8988T (cell line): ENCODE results near the gene ATP6AP2.
"Not testable (repeated sequence)": the region's sequence is repeated elsewhere in the genome, so short reads cannot be mapped to it uniquely, and the experiment has no call there.

Experiments used
- DNase-seq: peaks from one replicate; pipeline ENCODE4 v3.0.0; 2011

The ATP6AP2 gene, protein sequence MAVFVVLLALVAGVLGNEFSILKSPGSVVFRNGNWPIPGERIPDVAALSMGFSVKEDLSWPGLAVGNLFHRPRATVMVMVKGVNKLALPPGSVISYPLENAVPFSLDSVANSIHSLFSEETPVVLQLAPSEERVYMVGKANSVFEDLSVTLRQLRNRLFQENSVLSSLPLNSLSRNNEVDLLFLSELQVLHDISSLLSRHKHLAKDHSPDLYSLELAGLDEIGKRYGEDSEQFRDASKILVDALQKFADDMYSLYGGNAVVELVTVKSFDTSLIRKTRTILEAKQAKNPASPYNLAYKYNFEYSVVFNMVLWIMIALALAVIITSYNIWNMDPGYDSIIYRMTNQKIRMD

DNA sequence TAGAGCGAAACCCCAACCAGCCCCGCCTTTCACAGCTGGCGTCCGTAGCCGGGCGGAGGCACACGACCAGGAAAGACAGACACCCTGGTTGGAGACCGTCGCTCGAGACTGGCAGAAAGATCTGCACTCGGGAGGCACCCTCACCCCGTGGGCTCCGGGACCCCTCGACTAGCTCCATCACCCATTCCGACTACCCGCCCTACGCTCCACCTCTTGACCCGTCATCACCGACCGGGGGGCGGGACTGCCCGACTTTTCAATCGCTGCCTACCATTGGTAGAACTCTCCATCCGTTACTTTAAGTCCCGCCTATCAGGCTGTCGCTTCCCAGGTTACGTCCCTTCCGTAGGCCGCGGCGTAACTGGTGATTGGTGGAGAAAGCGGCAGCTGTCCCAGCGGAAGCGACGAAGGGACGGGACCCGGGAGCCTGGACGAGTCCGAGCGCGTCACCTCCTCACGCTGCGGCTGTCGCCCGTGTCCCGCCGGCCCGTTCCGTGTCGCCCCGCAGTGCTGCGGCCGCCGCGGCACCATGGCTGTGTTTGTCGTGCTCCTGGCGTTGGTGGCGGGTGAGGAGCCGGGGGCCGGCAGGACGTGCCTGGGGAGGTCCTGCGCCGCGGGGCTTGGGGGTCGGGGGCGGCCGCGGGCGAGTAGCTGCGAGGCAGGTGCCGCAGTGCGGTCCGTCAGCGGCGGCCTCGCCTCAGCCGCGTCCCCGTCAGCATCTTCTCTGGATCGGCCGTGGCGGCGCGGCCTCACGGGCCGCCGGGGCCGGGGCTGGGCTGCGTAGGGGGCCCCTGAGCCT lies at the start of gene ATP6AP2:
Gene ATP6AP2, plus strand, starts transcription at position 434 of the 799 bp plus-strand sequence. Its CDS starts 96 bp downstream, at position 530.
- DNase-seq = peak; percentile 57

DNA sequence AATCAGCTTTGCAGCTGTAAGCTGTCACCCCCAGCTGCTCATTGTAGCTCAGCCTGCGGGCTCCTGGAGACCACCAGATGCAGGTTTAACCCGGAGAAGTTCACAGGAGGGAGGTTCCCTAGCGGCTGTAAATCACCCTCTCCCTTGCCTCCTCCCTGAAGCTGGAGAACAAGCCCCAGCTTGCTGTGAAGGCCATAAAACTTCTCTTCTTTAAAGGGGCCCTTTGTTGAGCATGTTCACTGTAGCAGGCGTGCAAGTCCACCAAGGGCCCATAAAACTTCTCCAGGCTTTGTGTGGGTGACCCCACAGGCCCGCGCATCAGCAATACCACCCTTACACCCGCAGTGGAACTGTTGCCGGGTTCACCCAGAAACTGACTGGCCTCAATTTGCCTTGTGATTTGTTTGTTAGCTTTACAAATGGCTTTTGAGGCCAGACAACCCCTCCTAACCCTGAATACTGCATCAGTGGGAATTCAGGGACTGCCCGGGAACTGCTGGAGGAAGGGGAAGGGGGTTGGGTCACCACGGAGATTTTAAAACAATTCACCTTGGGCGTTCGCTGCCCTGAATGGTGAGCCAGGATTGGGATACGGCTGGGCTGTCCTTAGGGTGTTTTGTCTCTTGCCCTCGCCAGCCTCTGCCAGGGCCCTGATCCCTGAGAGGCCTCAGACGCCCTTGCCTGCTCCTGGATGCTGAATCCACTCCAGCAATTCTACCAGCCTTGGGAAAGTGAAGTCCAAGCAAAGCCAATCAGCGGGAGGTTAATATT lies 49.5 kb upstream of the ATP6AP2 start:
- no peak for DNase-seq

DNA sequence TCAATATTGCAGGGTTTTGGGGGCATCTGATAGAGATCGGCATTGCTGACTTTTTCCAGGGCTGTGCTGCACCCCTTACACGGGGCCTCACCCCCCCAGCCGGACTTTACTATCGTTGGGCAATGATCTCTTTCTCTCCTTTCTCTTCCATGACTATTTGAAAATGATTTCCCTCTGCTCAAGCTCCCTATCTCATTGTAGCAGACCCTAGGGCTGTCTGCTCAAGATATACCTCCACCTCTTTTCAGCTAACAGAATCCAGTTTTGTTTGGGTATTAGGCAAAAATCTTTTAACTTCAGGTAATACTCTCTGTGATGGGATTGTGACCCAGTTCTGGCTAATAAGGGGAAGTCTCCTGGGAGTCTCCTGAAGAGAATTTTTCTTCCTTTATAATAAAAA lies 43.5 kb upstream of the ATP6AP2 start:
- no peak for DNase-seq

DNA sequence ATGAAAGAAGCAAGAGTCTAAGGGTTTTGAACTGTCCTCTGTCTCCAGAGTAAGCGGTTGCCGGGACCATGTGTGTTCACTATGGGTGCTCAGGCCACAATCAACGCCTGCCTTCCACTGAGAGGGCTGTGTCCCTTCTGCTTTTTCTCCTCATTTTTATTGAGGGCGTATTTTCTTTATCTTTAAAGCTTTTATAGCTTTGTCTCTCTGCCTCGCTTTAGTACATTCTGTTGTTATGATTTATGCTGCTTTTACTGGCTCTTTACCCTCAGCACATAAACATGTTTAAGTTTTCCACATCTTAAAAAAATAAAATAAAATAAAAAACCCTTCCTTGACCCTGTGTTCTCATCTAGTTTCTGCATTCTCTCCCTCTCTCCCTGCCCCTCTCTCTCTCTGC lies 42.4 kb upstream of the ATP6AP2 start:
- DNase-seq = no peak

DNA sequence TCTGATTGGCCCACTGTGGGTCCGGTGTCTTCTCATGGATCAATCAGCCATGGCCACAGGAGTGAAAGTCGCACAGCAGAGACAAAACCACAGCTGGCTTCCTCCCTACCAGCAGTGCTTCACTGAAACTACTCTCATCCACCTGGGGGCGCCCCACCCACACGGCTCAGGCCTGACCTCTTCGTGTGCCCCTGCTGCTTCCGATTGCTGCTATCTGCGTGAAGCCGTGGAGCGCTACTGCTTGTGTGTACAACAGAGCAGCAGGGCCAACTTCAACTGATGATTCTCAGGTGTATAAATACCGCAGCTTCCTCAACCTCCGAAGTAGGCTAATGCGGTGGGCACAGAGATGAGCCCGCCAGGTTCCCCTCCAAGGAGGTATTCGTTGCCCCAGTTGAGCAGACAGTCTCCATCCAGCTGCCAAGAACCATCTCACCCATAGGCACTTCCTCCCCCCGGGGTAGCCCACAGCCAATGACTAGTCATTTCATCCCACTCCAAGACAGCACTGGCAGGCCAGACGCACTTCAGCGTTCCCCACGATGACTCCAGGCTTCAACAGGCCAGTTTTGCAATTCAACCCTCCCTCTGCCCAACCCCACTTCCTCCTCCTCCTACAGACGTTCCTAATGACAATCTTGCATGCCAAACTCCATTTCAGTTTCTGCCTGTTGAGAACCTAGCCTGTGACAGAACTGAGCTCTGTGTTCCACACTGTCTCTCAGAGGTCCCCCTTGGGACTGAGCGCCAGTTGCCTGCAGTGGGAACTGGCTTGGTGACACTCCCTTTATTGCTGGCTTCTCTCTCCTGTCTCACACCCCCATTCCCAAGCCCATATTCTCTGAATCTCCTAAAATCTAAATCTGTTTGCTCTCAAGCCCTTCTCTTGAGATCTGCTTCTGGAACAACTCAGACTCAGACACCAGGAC lies 41.3 kb upstream of the ATP6AP2 start:
- no peak for DNase-seq

DNA sequence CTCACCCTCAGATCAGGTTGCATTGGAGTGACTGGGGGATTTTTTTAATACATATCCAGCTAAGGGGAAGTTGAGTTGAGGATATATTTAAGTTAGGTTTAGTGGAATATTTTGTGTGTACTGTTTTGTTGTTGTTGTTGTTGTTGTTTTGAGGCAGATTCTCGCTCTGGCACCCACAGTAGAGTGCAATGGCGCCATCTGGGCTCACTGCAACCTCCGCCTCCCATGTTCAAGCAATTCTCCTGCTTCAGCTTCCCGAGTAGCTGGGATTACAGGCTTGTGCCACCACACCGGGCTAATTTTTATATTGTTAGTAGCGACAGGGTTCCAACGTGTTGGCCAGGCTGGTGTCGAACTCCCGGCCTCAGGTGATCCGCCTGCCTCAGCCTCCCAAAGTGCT lies 38.6 kb upstream of the ATP6AP2 start:
- DNase-seq = no peak

DNA sequence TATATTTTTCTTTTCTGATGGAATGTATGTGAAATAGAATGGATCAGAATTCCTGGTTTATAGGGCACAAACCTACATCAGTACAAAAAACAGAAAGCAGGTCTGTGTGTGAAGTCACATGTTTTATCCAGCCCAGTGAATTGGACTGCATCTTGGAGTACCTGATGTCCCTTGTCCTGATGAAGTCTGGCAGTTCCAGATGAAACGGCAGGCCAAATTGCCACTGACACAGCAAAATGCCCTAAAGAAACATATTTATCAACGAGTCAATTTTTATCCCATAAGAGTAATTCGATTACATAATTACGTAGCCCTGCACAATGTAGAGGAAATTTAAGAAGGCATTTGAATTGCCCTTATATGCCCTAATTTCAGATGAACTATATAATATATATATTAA lies 37.8 kb upstream of the ATP6AP2 start:
- no peak for DNase-seq

DNA sequence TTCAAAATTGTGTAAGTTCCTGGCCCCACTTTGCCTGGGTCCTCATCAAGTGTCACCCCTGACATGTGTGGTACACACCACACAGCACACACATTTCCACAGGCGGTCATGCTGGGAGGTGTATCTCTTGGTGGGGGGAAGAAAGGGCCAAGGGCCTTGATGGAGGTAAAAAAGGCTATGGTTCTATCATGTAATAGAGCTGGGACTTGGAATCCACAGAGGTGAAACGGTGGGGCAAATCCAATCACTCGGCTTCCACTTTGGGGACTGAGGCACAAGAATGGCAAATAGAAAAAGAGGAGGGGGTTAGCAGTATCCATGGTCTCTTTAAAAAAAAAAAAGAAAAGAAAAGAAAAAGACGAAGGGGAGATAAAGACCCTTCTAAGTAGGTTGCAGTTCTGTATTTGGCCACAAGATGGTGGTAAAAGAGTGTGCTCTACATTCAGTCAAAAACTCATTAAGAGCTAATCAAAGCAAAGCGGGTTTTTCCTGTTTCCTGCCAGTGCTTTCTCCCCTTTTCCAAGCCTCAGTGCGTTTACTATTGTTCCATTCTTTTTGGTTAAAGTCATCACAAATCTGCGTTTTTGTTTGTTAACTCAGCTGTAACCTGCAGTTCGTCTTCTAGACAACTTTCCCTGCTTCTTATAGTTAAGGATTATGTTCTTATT lies 37.0 kb upstream of the ATP6AP2 start:
- DNase-seq = no peak

DNA sequence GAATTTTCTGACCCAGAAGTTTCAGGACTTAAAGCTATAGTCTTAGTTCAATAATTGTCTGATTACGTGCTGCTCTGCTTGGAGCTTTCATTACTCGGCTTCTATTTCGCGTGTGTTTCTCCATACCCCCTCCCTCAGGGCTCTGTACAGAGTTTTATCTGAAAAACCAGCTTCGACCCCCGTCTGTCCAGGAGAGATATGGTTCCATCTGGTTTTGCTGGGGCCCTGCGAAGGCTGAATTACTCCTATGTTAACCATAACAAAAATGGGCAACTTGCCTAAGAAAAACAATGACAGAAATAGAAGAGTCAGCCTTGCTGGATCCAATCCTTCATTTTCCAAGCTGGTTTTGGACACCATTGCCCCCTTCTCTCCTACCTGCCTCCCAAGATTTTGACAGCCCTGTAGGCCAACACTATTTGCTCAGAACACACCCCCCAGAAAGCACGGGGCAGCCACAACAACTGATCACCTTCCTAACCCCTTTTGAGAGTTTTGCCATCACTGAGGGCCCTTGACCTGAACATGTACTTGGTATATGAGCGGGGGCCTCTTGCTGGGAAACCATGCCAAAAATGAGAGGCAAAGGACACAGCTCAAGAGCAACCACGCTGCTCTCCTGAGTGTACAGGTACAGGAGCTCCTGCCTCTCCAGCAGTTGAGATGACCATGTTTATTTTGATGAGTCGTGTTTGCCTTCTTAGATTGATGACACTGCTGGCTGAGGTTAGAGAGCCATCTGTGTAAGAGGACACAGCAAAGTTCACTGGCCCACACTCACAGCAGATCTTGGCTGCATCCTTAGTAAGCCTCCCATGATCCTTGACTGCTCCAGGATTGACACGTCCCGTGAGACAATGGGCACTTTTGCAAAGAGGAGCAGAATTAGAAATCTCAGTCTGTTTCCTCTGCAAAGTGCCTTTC lies 36.2 kb upstream of the ATP6AP2 start:
- no peak for DNase-seq

DNA sequence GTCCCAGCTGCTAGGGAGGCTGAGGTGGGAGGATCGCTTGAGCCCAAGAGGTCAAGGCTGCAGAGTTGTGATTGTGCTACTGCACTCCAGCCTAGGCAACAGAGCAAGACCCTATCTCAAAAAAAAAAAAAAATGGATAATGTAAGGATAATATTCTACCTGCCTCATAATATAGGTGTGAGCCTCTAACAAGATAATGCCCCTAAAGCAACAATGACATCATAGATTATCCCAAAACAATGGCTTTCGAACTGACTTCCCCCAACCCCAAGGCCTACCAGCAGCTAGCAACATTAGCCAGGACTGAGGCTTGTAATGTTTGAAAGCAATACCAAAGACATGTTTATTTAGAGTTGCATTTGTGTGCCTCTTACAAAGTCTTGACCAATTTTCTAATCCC lies 33.9 kb upstream of the ATP6AP2 start:
- DNase-seq = no peak

DNA sequence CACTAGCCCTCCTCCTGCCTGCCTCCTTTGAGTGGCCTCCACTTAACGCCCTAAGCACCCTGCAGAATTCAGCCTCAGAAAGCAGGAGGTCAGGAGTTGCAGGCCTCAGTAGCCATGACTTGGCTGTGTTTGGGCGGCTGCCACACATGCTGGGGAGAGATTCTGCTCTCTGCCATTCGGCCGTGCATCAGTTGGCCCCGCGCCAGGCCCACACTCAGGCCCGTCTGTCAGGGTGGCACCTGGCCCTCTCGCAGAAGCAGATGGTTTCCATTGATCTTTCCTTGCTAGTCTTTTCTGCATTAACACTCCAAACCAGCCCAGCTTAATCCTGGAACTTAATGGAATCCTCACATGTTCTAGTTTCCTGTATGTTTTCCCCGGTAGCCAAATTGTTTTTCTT lies 30.7 kb upstream of the ATP6AP2 start:
- DNase-seq = no peak

DNA sequence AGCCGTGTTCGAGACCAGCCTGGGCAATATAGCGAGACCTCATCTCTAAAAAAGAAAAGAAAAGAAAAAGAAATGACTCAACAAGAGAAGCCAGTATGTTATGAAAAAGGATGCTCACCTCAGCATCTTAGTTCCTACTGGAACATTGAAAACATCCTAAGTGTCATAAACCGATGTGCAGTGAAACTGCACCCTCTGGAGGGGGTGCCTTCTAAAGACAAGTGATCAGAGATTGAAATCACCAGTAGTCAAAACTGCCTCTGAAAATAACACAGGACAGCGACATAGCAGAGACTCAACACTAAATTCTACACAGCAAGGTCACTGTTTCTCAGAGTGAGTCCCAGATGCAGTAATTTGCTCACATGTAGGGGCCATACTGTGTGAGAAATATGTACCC lies 28.0 kb upstream of the ATP6AP2 start:
- DNase-seq = peak; percentile 31

DNA sequence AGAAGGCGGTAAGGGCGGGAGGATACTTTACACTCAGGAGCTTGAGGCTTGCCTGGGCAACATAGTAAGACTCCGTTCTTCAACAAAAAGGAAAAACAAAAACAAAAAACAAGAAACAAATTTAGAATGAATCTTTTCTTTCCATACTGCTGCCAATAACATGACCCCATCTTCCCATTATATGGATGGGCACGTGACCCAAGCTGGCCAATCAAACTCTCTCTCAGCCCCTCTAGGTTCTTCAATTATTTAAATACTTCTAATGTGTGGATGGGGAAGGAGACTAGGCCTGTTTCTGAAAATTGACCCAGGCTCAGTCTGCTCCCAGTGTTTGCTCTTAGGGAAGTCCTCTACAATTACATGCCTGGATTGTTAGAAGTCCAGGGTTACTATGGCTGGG lies 22.2 kb upstream of the ATP6AP2 start:
- no peak for DNase-seq

DNA sequence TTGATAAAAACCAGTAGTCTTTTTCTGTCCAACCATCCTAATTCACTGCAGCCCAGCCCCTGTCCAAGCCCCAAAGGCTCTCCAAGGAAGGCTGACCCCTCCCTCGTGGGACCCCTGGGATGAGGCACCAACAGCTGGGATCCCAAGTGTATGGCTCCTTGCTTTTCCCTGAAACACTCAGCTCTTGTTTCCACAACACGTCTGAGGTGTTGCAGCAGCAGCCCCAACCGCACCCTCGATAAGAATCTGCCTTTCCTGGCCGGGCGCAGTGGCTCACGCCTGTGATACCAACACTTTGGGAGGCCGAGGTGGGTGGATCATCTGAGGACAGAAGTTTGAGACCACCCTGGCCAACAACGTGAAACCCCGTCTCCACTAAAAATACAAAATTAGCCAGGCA lies 17.0 kb upstream of the ATP6AP2 start:
- DNase-seq = no peak

DNA sequence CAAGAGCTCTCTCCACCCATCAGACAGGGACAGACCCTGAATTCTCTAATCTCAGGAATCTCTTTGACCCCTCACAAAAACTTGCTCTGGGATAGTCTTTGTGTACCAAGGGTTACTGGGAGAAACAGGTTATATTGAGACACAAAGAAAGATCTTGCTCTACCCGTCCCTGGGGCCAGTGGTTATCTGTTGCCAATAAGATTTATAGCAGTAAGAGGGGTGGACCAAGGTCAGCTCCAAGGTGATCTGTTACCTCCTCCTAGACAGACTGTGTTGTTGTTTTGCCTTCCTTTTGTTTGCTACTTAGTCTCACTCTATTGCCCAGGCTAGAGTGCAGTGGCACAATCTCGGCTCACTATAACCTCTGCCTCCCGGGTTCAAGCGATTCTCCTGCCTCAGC lies 16.3 kb upstream of the ATP6AP2 start:
- DNase-seq = no peak

DNA sequence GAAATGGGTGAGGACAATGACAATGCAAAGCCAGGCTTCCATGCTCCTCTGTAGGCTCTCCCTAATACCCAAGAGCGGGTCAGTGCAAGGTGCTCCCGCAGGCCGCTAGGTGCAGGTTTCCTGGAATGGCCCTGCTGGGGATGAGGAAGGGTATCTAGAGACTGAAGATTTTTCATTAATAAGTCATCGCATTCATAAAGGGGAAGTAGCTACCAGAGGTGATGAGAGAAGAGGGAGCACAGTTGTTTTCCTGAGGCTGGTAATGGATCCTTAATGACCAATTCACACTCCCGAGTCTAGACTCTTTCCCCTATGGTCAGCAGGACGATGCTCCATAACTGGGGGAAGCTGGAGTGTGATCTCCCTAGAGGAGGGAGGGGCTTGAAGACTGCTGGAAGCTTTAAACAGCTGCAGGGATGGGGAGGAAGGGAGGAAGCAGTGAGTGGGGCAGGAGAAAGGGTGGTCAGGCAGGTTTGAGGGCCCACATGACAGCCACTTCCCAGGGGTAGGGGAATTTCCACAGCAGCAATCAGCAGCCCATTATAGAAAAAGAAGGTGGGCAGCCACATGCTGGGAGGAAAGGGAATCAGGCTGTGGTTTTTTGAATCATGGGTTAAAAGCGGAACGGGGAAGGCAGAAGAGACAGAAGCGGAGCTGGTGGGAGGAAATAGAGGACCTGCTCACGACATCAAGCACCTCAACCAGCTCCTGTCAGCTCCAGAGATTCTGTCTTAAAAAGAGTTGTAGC lies 10.2 kb upstream of the ATP6AP2 start:
- DNase-seq = no peak

DNA sequence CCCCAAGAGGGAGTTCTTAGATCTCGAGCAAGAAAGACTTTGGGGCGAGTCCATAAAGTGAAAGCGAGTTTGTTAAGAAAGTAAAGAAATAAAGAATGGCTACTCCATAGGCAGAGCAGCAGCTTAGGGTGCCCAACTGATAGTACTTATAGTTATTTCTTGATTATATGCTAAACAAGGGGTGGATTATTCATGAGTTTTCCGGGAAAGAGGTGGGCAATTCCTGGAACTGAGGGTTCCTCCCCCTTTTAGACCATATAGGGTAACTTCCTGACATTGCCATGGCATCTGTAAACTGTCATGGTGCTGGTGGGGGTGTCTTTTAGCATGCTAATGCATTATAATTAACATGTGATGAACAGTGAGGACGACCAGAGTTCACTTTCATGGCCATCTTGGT lies 9.6 kb upstream of the ATP6AP2 start:
- not testable (repeated sequence) for DNase-seq

DNA sequence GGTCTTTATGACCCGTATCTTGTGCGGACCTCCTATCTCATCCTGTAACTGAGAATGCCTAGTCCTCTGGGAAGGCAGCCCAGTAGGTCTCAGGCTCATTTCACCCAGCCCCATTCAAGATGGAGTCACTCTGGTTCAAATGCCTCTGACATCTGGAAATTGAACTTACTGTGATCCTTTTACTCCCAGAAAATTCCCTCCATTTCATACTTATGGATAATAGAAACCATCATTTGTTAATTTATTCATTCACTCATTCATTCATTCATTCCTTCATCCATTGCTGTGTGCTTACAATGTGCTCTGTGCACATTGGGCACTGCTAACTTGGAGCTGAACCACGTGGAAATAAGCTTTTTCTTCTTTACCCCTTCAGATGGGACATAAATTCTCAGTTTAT lies 9.2 kb upstream of the ATP6AP2 start:
- DNase-seq = no peak

DNA sequence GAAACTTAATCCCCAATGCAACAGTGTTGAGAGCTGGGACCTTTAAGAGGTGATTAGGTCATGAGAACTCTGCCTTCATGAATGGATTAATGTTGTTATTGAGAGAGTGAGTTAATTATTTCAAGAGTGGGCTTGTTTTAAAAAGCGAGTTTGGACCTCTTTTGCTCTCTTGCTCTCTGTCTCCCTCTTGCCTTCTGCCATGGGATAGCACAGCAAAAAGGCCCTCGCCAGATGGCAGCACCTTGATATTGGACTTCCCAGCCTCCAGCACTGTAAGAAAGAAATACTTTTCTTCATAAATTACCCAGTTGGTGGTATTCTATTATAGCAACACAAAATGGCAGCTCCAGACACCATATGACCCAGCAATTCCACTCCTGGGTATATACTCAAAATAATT lies 7.0 kb upstream of the ATP6AP2 start:
- no peak for DNase-seq

DNA sequence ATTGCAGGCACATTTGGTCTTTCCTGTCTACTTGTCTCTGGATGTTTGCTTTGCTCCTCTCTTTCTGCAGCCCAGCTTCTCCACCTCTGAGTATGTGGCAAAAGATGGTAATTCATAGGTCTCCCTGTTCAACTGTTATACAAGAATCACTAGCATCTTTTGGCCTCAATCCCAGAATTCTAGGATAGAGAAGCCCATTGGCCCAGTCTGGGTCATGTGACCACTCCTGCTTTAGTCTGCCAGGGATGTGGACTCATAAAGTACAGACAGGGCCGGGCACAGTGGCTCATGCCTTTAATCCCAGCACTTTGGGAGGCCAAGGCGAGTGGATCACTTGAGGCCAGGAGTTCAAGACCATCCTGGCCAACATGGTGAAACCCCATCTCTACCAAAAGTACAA lies 5.4 kb upstream of the ATP6AP2 start:
- not testable (repeated sequence) for DNase-seq
